ENCODE results near the gene CTH. TPM values are rescaled to one million over a fixed set of nuclear protein-coding genes. Genes with fewer than 3 reads are reported as not detected.
"Not testable (repeated sequence)": the region's sequence is repeated elsewhere in the genome, so short reads cannot be mapped to it uniquely, and the experiment has no call there.

The CTH gene
- total RNA-seq, 1 donor from 2014 or later = 3.9 TPM

- no peak for DNase-seq (ENCODE audit: low read depth)
Measured at GRCh38 chr1:70455291-70455690, 44.2 kb downstream of the CTH start.

- DNase-seq (ENCODE audit: low read depth) = no peak
Measured at GRCh38 chr1:70458131-70458530, 47.1 kb downstream of the CTH start.

- DNase-seq (ENCODE audit: low read depth) = peak; percentile 79
Measured at GRCh38 chr1:70459496-70460225, 48.6 kb downstream of the CTH start.

- DNase-seq (ENCODE audit: low read depth) = not testable (repeated sequence)
Measured at GRCh38 chr1:70460740-70461713, 50.0 kb downstream of the CTH start.

GRCh38 chr1:70462611-70463010 lies 51.5 kb downstream of the CTH start:
- DNase-seq (ENCODE audit: low read depth) = no peak

GRCh38 chr1:70465911-70466310 lies 54.8 kb downstream of the CTH start:
- DNase-seq (ENCODE audit: low read depth) = no peak

- DNase-seq (ENCODE audit: low read depth) = no peak
Measured at GRCh38 chr1:70467531-70467930, 56.5 kb downstream of the CTH start.

- no peak for DNase-seq (ENCODE audit: low read depth)
Measured at GRCh38 chr1:70468180-70468579, 57.1 kb downstream of the CTH start.

GRCh38 chr1:70469184-70469583 lies 58.1 kb downstream of the CTH start:
- not testable (repeated sequence) for DNase-seq (ENCODE audit: low read depth)

- no peak for DNase-seq (ENCODE audit: low read depth)
Measured at GRCh38 chr1:70475023-70475422, 64.0 kb downstream of the CTH start.

- no peak for DNase-seq (ENCODE audit: low read depth)
Measured at GRCh38 chr1:70477090-70477489, 66.0 kb downstream of the CTH start.

GRCh38 chr1:70477905-70478304 lies 66.8 kb downstream of the CTH start:
- not testable (repeated sequence) for DNase-seq (ENCODE audit: low read depth)

- DNase-seq (ENCODE audit: low read depth) = no peak
Measured at GRCh38 chr1:70483342-70483741, 72.3 kb downstream of the CTH start.

GRCh38 chr1:70485624-70486023 lies 74.6 kb downstream of the CTH start:
- DNase-seq (ENCODE audit: low read depth) = no peak

- peak; percentile 84 for DNase-seq (ENCODE audit: low read depth)
Measured at GRCh38 chr1:70486676-70487458, 75.8 kb downstream of the CTH start.

GRCh38 chr1:70487459-70487815 lies 76.4 kb downstream of the CTH start:
- DNase-seq (ENCODE audit: low read depth) = no peak

GRCh38 chr1:70487910-70488665 lies 77.0 kb downstream of the CTH start:
- peak; percentile 72 for DNase-seq (ENCODE audit: low read depth)

All from renal cortical epithelial cell (primary cell).